Activated naive CD4-positive, alpha-beta T cell treated with anti-CD3 and anti-CD28 coated beads for 36 hours (primary cell): ENCODE measurements around the gene FAM117B. TPM values are rescaled to one million over a fixed set of nuclear protein-coding genes. Genes with fewer than 3 reads are reported as not detected.
A peak's percentile ranks its signal among the peaks of the same experiment; 100 is the strongest.

Experiments
- CTCF ChIA-PET: fragments of 350-600 bp; sonication (Branson Sonifier 250); formaldehyde crosslinking; loops from one replicate; lab custom pipeline; 2021; ENCODE audit warnings: antibody characterized with exemption; lab: Charles Lee
- DNase-seq: peaks from one replicate; pipeline ENCODE4 v3.0.0-alpha.2; 2020
- H3K27ac Mint-ChIP-seq: one replicate; pipeline ENCODE4 v1.8.0; 2021; ENCODE audit warnings: mild to moderate bottlenecking, mixed read lengths
- H3K27me3 Mint-ChIP-seq: one replicate; pipeline ENCODE4 v1.8.0; 2021; ENCODE audit warnings: low read depth, mixed read lengths
- H3K36me3 Mint-ChIP-seq: one replicate; pipeline ENCODE4 v1.8.0; 2021; ENCODE audit warnings: low read depth, mixed read lengths
- H3K4me1 Mint-ChIP-seq: one replicate; pipeline ENCODE4 v1.8.0; 2021; ENCODE audit warnings: low read depth, mixed read lengths
- H3K4me3 Mint-ChIP-seq: one replicate; pipeline ENCODE4 v1.8.0; 2021; ENCODE audit warnings: mild to moderate bottlenecking, moderate library complexity, mixed read lengths
- H3K9me3 Mint-ChIP-seq: one replicate; pipeline ENCODE4 v1.8.0; 2021; ENCODE audit warnings: mixed read lengths
- intact Hi-C: fragments of 100-400 bp; cut with micrococcal nuclease; formaldehyde crosslinking; loops from one replicate; pipeline ENCODE4 v1.15.1; 2023
- total RNA-seq, 2 experiments: library from RNA; stranded (reverse); gene quantifications; one replicate each; pipeline ENCODE4 v1.2.3, GENCODE V29; 2021

FAM117B gene
- total RNA-seq, 2 experiments from 2014 or later, result 12.3 to 14.2 TPM

DNA sequence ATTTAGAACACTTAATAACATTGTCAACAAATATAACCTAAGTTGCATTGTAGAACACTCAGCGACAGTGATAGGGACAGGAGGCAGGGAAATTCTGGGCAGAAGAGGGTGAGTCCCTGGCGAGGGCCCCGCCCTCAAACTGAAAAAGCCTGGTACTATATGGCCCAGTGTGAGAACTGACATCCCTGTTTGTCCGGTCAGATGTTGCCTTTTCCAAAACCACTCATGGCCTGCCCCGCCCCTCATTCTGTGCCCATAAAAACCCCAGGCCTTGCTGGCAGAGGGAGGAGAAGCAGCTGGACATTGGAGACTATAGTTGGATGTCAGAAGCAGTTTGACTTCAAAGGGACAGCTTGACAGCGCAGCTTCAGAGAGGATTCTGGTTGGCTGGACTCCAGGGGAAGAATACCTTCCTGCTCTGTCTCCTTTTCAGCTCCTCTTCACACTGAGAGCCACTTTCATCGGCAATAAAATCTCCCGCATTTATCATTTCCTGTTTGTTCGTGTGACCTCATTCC, 47.0 kb downstream of the FAM117B start:
- Mint-ChIP-seq H3K27ac (no peak overlapping the region), H3K4me3 (no peak overlapping the region), H3K9me3 (peaks cover 22% of the 10 kb centered on the region), H3K4me1 (peaks cover 31% of the 10 kb centered on the region), H3K36me3 (peaks cover 18% of the 10 kb centered on the region), H3K27me3 (no peaks in the 10 kb centered on the region)
- CTCF ChIA-PET, result no interaction called here
- intact Hi-C loops, result loop anchor here (2.0 kb wide), 1 partner anchor 13 kb away; no protein-coding TSS in a partner anchor
- DNase-seq, result no peak

DNA sequence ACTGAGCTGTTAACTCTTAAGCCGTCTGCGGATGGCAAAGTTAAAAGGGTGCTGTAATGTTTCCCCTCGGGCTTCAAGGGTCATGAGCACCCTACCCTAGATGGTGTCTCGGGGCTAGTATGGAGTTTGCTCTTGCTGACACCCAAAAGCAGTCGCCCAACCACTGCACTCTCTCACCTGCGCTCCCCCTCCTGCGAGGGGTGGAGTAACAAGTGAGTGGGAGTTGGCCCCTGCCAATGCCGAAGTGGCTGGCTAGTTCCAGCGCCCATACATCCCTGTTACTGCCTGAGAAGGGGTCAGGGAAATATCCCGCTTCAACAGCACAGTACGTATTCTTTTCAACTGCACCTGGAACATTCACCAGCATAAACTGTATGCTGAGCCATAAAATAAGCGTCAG, 47.5 kb downstream of the FAM117B start:
- Mint-ChIP-seq H3K9me3 (peaks cover 22% of the 10 kb centered on the region), H3K4me1 (peaks cover 35% of the 10 kb centered on the region), H3K4me3 (no peak overlapping the region), H3K27me3 (no peaks in the 10 kb centered on the region), H3K36me3 (peaks cover 18% of the 10 kb centered on the region), H3K27ac (no peak overlapping the region)
- no peak for DNase-seq
- CTCF ChIA-PET, result no interaction called here
- intact Hi-C loops, result no loop called here

DNA sequence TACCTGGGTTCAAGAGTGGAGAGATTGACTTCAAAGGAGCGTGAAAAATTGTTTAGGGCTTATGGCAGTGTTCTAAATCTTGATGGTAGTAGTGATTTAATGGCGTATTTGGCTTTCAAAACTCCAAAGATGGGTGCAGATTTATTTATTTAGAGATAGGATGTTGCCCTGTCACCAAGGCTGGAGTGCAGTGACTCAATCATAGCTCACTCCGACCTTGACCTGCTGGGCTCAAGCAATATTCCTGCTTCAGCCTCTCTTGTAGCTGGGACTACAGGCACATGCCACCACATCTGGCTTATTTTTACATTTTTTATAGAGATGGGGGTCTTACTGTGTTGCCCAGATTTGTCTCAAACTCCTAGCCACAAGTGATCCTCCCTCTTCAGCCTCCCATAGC, 52.5 kb downstream of the FAM117B start:
- no peak for DNase-seq
- intact Hi-C loops, result no loop called here
- Mint-ChIP-seq H3K9me3 (no peaks in the 10 kb centered on the region), H3K4me1 (peaks cover 51% of the 10 kb centered on the region), H3K4me3 (no peak overlapping the region), H3K36me3 (no peaks in the 10 kb centered on the region), H3K27ac (no peak overlapping the region), H3K27me3 (no peaks in the 10 kb centered on the region)
- CTCF ChIA-PET, result no interaction called here

DNA sequence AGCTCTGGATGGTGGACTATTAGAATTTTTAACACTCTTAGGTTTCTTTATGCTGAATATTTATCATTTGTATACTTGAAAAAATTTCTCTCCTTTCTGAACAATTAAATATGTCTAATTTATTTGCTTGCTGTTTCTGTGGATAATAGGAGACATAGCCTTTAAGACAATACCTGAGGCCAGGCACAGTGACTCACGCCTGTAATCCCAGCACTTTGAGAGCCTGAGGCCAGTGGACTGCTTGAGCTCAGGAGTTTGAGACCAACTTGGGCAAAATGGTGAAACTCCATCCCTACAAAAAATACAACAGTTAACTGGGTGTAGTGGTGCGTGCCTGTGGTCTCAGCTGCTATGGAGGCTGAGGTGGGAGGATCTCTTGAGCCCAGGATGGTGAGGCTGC, 54.7 kb downstream of the FAM117B start:
- Mint-ChIP-seq H3K4me1 (peaks cover 64% of the 10 kb centered on the region), H3K36me3 (no peaks in the 10 kb centered on the region), H3K4me3 (no peak overlapping the region), H3K27ac (peak overlapping the region; percentile 90), H3K27me3 (no peaks in the 10 kb centered on the region), H3K9me3 (no peaks in the 10 kb centered on the region)
- CTCF ChIA-PET, result interaction anchor here (0.6 kb wide), 1 partner anchor 31 kb away, joined by 5 read pairs; no protein-coding TSS in a partner anchor
- DNase-seq, result no peak
- intact Hi-C loops, result no loop called here

DNA sequence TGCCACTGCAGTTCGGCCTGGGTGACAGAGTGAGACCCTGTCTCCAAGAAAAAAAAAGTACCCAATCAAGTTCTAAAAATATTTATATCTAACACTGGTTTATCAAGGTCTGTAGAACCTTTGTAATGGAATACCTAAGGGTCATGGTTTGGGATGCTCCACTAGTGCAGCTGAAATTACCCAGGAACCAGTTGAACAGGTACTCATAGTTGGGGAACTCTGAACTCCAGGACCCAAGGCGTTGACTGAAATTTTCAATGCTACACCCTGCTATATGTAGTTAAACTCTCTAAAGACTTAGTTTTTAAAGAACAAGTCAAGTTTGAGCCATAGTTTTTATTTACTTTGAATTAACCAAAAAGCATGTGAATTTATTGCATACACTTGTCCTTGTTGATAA, 55.1 kb downstream of the FAM117B start:
- Mint-ChIP-seq H3K4me3 (no peak overlapping the region), H3K9me3 (no peaks in the 10 kb centered on the region), H3K4me1 (peaks cover 68% of the 10 kb centered on the region), H3K27ac (peak overlapping the region; percentile 90), H3K27me3 (no peaks in the 10 kb centered on the region), H3K36me3 (no peaks in the 10 kb centered on the region)
- CTCF ChIA-PET, result interaction anchor here (0.6 kb wide), 1 partner anchor 24 kb away, joined by 3 read pairs; no protein-coding TSS in a partner anchor
- intact Hi-C loops, result loop anchor here (1.0 kb wide), 1 partner anchor 102 kb away; no protein-coding TSS in a partner anchor
- DNase-seq, result no peak

DNA sequence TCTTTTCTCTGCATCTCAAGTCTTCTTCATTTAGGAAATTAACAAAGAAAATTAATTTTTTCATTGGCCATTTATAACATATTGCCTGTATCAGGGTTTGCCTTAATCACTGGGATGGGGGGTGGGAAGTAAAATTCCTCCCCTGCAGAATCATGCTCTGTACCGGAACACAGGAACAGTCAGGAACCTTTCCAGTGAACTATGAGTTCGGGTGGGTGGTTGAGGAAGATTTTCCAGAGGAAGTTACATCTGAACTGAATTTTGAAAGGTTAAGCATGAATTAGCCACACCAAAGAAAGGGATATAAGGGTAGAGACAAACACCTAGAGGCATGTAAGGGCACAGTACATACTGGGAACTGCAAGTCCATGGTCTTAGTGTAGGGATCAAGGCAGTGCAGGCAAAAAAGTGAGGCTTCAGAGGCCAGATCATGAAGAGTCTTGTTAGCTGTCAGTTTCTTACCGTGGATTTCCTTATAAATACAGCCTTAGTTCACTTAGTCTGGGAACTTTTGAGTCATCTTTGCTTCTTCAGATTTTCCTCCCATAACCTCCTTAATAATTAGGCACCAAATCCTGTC, 55.6 kb downstream of the FAM117B start:
- Mint-ChIP-seq H3K4me1 (peaks cover 73% of the 10 kb centered on the region), H3K36me3 (no peaks in the 10 kb centered on the region), H3K9me3 (no peaks in the 10 kb centered on the region), H3K27me3 (no peaks in the 10 kb centered on the region), H3K27ac (peak overlapping the region; percentile 90), H3K4me3 (peak overlapping the region; percentile 41)
- intact Hi-C loops, result loop anchor here (1.0 kb wide), 1 partner anchor 102 kb away; no protein-coding TSS in a partner anchor
- CTCF ChIA-PET, result interaction anchor here (0.6 to 2.1 kb wide), 2 partner anchors 10 to 25 kb away, joined by 3 to 5 read pairs; no protein-coding TSS in a partner anchor
- DNase-seq, result no peak

DNA sequence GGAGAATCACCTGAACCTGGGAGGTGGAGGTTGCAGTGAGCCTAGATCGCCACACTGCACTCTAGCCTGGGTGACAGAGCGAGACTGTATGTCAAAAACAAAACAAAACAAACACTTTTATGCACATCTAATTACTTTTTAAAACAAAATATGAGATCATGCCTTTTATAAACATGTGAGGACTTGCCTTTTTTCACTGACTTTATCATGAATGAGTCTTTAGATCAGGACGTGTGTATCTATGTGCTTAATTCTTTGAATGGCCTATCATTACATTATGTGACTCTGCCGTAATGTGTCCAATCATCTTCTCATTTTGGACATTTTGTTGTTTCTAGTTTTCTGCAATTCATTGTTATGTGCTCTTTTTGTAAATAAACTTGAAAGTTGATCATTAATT, 58.7 kb downstream of the FAM117B start:
- H3K36me3 Mint-ChIP-seq, result peaks cover 13% of the 10 kb centered on the region
- H3K4me3 Mint-ChIP-seq, result no peak overlapping the region
- no peak for DNase-seq
- H3K4me1 Mint-ChIP-seq, result peaks cover 60% of the 10 kb centered on the region
- intact Hi-C loops, result no loop called here
- CTCF ChIA-PET, result interaction anchor here (0.7 kb wide), 1 partner anchor 15 kb away, joined by 4 read pairs; no protein-coding TSS in a partner anchor
- H3K27ac Mint-ChIP-seq, result peak overlapping the region; percentile 69
- H3K9me3 Mint-ChIP-seq, result no peaks in the 10 kb centered on the region
- no peaks in the 10 kb centered on the region for H3K27me3 Mint-ChIP-seq

DNA sequence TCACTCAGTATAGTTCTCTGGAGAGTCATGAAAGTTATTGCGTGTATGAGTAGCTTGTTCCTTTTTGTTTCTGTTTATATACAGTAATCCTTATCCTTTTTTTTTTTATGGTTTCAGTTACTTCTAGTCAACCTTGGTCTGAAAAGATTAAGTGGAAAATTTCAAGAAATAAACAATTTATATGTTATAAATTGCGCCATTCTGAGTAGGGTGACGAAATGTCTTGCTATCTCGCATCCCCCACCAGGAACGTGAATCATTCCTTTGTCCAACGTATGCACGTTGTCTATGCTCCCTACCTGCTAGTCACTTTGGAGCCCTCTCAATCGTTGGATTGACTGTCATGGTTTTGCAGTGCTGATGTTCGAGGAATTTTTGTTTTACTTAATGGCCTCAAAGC, 60.4 kb downstream of the FAM117B start:
- CTCF ChIA-PET, result no interaction called here
- Mint-ChIP-seq H3K9me3 (no peaks in the 10 kb centered on the region), H3K4me3 (no peak overlapping the region), H3K4me1 (peaks cover 58% of the 10 kb centered on the region), H3K36me3 (peaks cover 18% of the 10 kb centered on the region), H3K27ac (no peak overlapping the region), H3K27me3 (no peaks in the 10 kb centered on the region)
- no peak for DNase-seq
- intact Hi-C loops, result loop anchor here (2.0 kb wide), 1 partner anchor 14 kb away; no protein-coding TSS in a partner anchor

DNA sequence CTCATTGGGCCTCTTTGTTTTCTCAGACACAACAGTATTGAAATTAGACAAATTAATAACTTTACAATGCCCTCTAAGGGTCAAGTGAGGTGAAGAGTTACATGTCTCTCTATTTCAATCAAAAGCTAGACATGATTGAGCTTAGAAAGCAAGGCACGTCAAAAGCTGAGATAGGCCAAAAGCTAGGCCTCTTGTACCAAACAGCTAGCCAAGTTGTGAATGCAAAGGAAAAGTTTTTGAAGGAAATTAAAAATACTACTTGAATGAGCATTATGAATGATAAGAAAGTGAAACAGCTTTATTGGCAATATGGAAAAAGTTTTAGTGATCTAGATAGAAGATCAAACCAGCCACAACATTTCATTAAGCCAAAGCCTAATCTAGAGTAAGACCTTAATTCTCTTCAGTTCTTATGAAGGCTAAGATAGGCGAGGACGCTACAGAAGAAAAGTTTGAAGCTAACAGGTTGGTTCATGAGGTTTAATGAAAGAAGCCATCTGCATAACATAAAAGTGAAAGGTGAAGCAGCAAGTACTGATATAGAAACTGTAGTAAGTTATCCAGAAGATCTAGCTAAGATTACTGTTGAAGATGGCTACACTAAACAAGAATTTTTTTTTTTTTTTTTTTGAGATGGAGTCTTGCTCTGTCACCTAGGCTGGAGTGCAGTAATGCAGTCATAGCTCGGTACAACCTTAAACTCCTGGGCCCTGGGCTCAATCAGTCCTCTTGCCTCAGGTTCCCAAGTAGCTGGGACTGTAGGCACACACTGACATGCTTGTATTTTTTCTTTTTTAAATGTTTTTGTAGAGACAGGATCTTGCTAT, 65.5 kb downstream of the FAM117B start:
- Mint-ChIP-seq H3K4me1 (peaks cover 56% of the 10 kb centered on the region), H3K27me3 (no peaks in the 10 kb centered on the region), H3K36me3 (peaks cover 18% of the 10 kb centered on the region), H3K9me3 (no peaks in the 10 kb centered on the region), H3K27ac (peak overlapping the region; percentile 87), H3K4me3 (peak overlapping the region; percentile 59)
- intact Hi-C loops, result loop anchor here (1.0 to 10.0 kb wide), 6 partner anchors 9 to 315 kb away; partner anchors contain the start of genes FAM117B and NBEAL1
- peak; percentile 49 for DNase-seq
- CTCF ChIA-PET, result interaction anchor here (0.5 to 1.6 kb wide), 10 partner anchors 9 to 1114 kb away, joined by 3 to 5 read pairs (median 3); no protein-coding TSS in a partner anchor

DNA sequence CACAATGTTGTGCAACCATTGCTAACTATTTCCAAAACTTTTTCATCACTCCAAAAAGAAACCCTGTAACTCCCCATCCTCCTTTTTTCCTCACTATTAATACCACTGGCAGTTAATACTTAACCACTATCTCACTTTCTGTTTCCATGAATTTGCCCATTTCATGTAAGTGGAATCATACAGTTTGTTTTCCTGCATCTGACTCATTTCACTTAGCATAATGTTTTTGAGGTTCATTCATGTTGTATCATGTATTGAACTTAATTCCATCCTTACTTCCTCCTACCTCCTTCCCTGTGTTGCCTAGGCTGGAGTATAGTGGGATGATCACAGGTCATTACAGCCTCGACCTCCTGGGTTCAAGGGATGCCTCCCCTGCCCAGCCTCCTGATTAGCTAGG, 68.3 kb downstream of the FAM117B start:
- Mint-ChIP-seq H3K36me3 (peaks cover 11% of the 10 kb centered on the region), H3K27ac (peak overlapping the region; percentile 71), H3K4me3 (no peak overlapping the region), H3K27me3 (no peaks in the 10 kb centered on the region), H3K4me1 (peaks cover 70% of the 10 kb centered on the region), H3K9me3 (no peaks in the 10 kb centered on the region)
- no peak for DNase-seq
- CTCF ChIA-PET, result no interaction called here
- intact Hi-C loops, result loop anchor here (2.0 to 10.0 kb wide), 2 partner anchors 312 to 436 kb away; partner anchors contain the start of gene NBEAL1

DNA sequence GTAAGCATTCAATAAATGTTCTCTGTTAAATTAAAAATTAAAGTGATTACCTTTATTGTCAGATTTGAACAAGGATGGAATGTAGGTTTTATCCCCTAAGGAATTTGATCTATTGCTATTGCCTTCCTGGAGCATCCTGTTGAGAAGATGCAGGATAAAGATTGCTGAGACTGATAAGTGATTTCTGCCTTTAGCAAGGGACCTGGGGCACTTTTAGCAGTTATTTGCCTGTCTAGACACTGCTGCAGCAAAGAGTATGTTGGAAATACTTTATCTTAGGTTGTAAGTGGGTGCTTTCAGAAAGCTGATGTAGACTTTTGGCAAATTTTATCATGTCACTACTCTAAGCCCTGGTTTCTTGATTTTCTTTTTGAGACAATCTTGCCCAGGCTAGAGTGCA, 69.5 kb downstream of the FAM117B start:
- Mint-ChIP-seq H3K4me1 (peaks cover 75% of the 10 kb centered on the region), H3K27me3 (no peaks in the 10 kb centered on the region), H3K9me3 (no peaks in the 10 kb centered on the region), H3K36me3 (peaks cover 9% of the 10 kb centered on the region), H3K27ac (peak overlapping the region; percentile 71), H3K4me3 (no peak overlapping the region)
- intact Hi-C loops, result loop anchor here (10.0 kb wide), 1 partner anchor 311 kb away; the partner anchor contains the start of gene NBEAL1
- CTCF ChIA-PET, result no interaction called here
- no peak for DNase-seq

DNA sequence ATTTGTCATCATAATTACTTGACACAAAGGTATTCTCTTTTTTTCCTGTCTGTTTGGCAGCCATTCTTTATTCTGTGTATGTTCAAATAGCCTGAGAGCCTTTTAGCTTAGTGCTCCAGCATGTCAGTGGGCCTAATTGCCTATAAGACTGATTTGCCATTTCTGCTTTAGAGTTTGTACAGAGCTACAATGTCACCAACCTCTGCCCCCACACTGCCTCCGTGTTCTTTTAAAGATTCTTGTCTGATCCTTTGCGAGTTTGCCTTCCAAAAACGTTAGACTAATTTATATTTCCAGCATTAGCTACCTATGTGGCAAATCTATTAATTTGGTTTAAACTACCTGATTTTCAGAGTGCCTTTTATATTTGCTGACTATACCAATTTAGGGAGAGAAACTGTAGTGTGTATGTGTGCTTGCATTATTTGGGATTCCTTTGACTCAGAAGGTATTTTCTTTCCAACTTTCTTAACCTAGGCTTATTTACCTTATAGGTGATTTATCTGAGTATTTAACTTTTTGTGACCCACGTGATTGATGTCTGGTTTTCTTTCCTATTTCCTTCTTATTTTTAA, 70.8 kb downstream of the FAM117B start:
- peaks cover 7% of the 10 kb centered on the region for H3K36me3 Mint-ChIP-seq
- CTCF ChIA-PET, result interaction anchor here (0.8 to 0.9 kb wide), 2 partner anchors 9 to 32 kb away, joined by 3 to 5 read pairs; no protein-coding TSS in a partner anchor
- H3K4me3 Mint-ChIP-seq, result peak overlapping the region; percentile 67
- H3K9me3 Mint-ChIP-seq, result no peaks in the 10 kb centered on the region
- peak overlapping the region; percentile 89 for H3K27ac Mint-ChIP-seq
- H3K4me1 Mint-ChIP-seq, result peaks cover 69% of the 10 kb centered on the region
- no peaks in the 10 kb centered on the region for H3K27me3 Mint-ChIP-seq
- no peak for DNase-seq
- intact Hi-C loops, result loop anchor here (1.0 to 10.0 kb wide), 2 partner anchors 45 to 309 kb away; partner anchors contain the start of gene NBEAL1
